Stimulated activated naive CD8-positive, alpha-beta T cell treated with anti-CD3 and anti-CD28 coated beads, Interleukin-15, amount 100 ng/mL, for 72 hours (primary cell): Measurements from ENCODE around the gene MTG1.

Experiments
- ATAC-seq: fragments of 150-1000 bp; cut with Tn5 transposase; 2 replicates; pipeline ENCODE4 v1.10.0; 2021; ENCODE audit warnings: mild to moderate bottlenecking, moderate library complexity
- DNase-seq, 2 donors: peaks; one replicate each; pipeline ENCODE4 v3.0.0; 2021 to 2022
- H3K27ac Mint-ChIP-seq, 2 donors: one replicate each; pipeline ENCODE4 v1.8.0; 2022; ENCODE audit warnings: mild to moderate bottlenecking in 2 of 2, mixed read lengths in 2 of 2, moderate library complexity in 2 of 2
- H3K27me3 Mint-ChIP-seq: one replicate; pipeline ENCODE4 v1.8.0; 2022; ENCODE audit warnings: mixed read lengths
- H3K4me1 Mint-ChIP-seq: one replicate; pipeline ENCODE4 v1.8.0; 2022; ENCODE audit warnings: mild to moderate bottlenecking, mixed read lengths
- H3K4me3 Mint-ChIP-seq, 2 donors: one replicate each; pipeline ENCODE4 v1.8.0; 2022; ENCODE audit warnings: mild to moderate bottlenecking in 2 of 2, mixed read lengths in 2 of 2, moderate library complexity in 1 of 2
- H3K9me3 Mint-ChIP-seq, 2 donors: one replicate each; pipeline ENCODE4 v1.8.0; 2022; ENCODE audit warnings: mixed read lengths in 2 of 2

MTG1 gene

GRCh38 chr10:133394064-133394663, at the start of gene MTG1:
TSS of gene MTG1 (plus strand) at chr10:133394157. CDS start at chr10:133394221, 64 bp downstream.
- no peaks in the 10 kb centered on the region for H3K27me3 Mint-ChIP-seq

GRCh38 chr10:133344236-133344635, 49.7 kb upstream of the MTG1 start:
- DNase-seq (no peak), ATAC-seq (no peak)
- no peak overlapping the region for H3K27ac Mint-ChIP-seq
- no peak overlapping the region for H3K4me3 Mint-ChIP-seq
- no peaks in the 10 kb centered on the region for H3K9me3 Mint-ChIP-seq
- no peaks in the 10 kb centered on the region for H3K4me1 Mint-ChIP-seq
- H3K27me3 Mint-ChIP-seq, result peaks cover 54% of the 10 kb centered on the region

More at GRCh38 chr10:133394064-133394663, at the start of gene MTG1:
- ATAC-seq, result peak; percentile 81
- DNase-seq, result peak; percentile 95 to 96
- H3K9me3 Mint-ChIP-seq, result no peaks in the 10 kb centered on the region
- H3K27ac Mint-ChIP-seq, result peak within 1 kb of the TSS; percentile 94 to 96
- H3K4me3 Mint-ChIP-seq, result peak within 1 kb of the TSS; percentile 87 to 92
- H3K4me1 Mint-ChIP-seq, result peaks cover 76% of the 10 kb centered on the region

GRCh38 chr10:133346413-133346812, 47.5 kb upstream of the MTG1 start:
- peaks cover 56% of the 10 kb centered on the region for H3K27me3 Mint-ChIP-seq
- no peak overlapping the region for H3K27ac Mint-ChIP-seq

GRCh38 chr10:133347710-133348517, 46.0 kb upstream of the MTG1 start:
- no peaks in the 10 kb centered on the region for H3K9me3 Mint-ChIP-seq
- H3K4me1 Mint-ChIP-seq, result no peaks in the 10 kb centered on the region
- peaks cover 47% of the 10 kb centered on the region for H3K27me3 Mint-ChIP-seq
- DNase-seq (no peak), ATAC-seq (no peak)
- no peak overlapping the region for H3K4me3 Mint-ChIP-seq
- H3K27ac Mint-ChIP-seq, result no peak overlapping the region

More at GRCh38 chr10:133346413-133346812, 47.5 kb upstream of the MTG1 start:
- H3K4me1 Mint-ChIP-seq, result no peaks in the 10 kb centered on the region
- no peaks in the 10 kb centered on the region for H3K9me3 Mint-ChIP-seq
- no peak for DNase-seq
- peak; percentile 11 for ATAC-seq
- H3K4me3 Mint-ChIP-seq, result no peak overlapping the region

GRCh38 chr10:133349160-133349568, 44.8 kb upstream of the MTG1 start:
- Mint-ChIP-seq H3K4me3 (no peak overlapping the region), H3K27ac (peak overlapping the region in 1 of 2 donors; percentile 19), H3K27me3 (peaks cover 37% of the 10 kb centered on the region), H3K4me1 (no peaks in the 10 kb centered on the region), H3K9me3 (no peaks in the 10 kb centered on the region)
- DNase-seq, result no peak
- ATAC-seq, result no peak

- DNase-seq (no peak), ATAC-seq (no peak)
- no peaks in the 10 kb centered on the region for H3K9me3 Mint-ChIP-seq
- no peak overlapping the region for H3K4me3 Mint-ChIP-seq
- no peak overlapping the region for H3K27ac Mint-ChIP-seq
- H3K27me3 Mint-ChIP-seq, result peaks cover 33% of the 10 kb centered on the region
- H3K4me1 Mint-ChIP-seq, result no peaks in the 10 kb centered on the region
Observed at GRCh38 chr10:133349577-133350011, 44.4 kb upstream of the MTG1 start.

- no peak for ATAC-seq
- H3K4me1 Mint-ChIP-seq, result no peaks in the 10 kb centered on the region
- H3K27ac Mint-ChIP-seq, result peak overlapping the region in 1 of 2 donors; percentile 48
- no peaks in the 10 kb centered on the region for H3K9me3 Mint-ChIP-seq
- H3K27me3 Mint-ChIP-seq, result peaks cover 25% of the 10 kb centered on the region
- no peak overlapping the region for H3K4me3 Mint-ChIP-seq
- no peak for DNase-seq
Observed at GRCh38 chr10:133350283-133350949, 43.5 kb upstream of the MTG1 start.

GRCh38 chr10:133350950-133351329, 43.0 kb upstream of the MTG1 start:
- no peaks in the 10 kb centered on the region for H3K9me3 Mint-ChIP-seq
- H3K4me3 Mint-ChIP-seq, result no peak overlapping the region
- H3K4me1 Mint-ChIP-seq, result peaks cover 4% of the 10 kb centered on the region
- DNase-seq, result no peak
- peak overlapping the region in 1 of 2 donors; percentile 48 for H3K27ac Mint-ChIP-seq
- ATAC-seq, result no peak
- H3K27me3 Mint-ChIP-seq, result peaks cover 19% of the 10 kb centered on the region

- no peak for DNase-seq
- Mint-ChIP-seq H3K4me1 (peaks cover 10% of the 10 kb centered on the region), H3K27ac (no peak overlapping the region), H3K27me3 (peaks cover 12% of the 10 kb centered on the region), H3K9me3 (no peaks in the 10 kb centered on the region), H3K4me3 (no peak overlapping the region)
- no peak for ATAC-seq
Observed at GRCh38 chr10:133351408-133352318, 42.3 kb upstream of the MTG1 start.

- no peak overlapping the region for H3K4me3 Mint-ChIP-seq
- no peak for ATAC-seq
- H3K9me3 Mint-ChIP-seq, result no peaks in the 10 kb centered on the region
- peaks cover 9% of the 10 kb centered on the region for H3K27me3 Mint-ChIP-seq
- DNase-seq, result no peak
- H3K27ac Mint-ChIP-seq, result no peak overlapping the region
- H3K4me1 Mint-ChIP-seq, result peaks cover 10% of the 10 kb centered on the region
Observed at GRCh38 chr10:133353202-133353959, 40.6 kb upstream of the MTG1 start.

- Mint-ChIP-seq H3K4me3 (no peak overlapping the region), H3K4me1 (peaks cover 10% of the 10 kb centered on the region), H3K27me3 (peaks cover 5% of the 10 kb centered on the region), H3K27ac (no peak overlapping the region), H3K9me3 (no peaks in the 10 kb centered on the region)
- ATAC-seq (no peak), DNase-seq (no peak)
Observed at GRCh38 chr10:133353988-133354605, 39.9 kb upstream of the MTG1 start.

- Mint-ChIP-seq H3K4me1 (peaks cover 10% of the 10 kb centered on the region), H3K4me3 (no peak overlapping the region), H3K27ac (no peak overlapping the region), H3K27me3 (no peaks in the 10 kb centered on the region), H3K9me3 (no peaks in the 10 kb centered on the region)
- DNase-seq (no peak), ATAC-seq (no peak)
Observed at GRCh38 chr10:133354672-133355240, 39.2 kb upstream of the MTG1 start.

- Mint-ChIP-seq H3K4me1 (peaks cover 10% of the 10 kb centered on the region), H3K9me3 (no peaks in the 10 kb centered on the region), H3K27me3 (no peaks in the 10 kb centered on the region), H3K4me3 (no peak overlapping the region), H3K27ac (no peak overlapping the region)
- DNase-seq, result no peak
- ATAC-seq, result no peak
Observed at GRCh38 chr10:133355266-133355665, 38.7 kb upstream of the MTG1 start.

GRCh38 chr10:133355991-133356390, 38.0 kb upstream of the MTG1 start:
- peaks cover 10% of the 10 kb centered on the region for H3K4me1 Mint-ChIP-seq
- ATAC-seq, result no peak
- peak overlapping the region; percentile 72 to 80 for H3K4me3 Mint-ChIP-seq
- no peaks in the 10 kb centered on the region for H3K27me3 Mint-ChIP-seq
- H3K27ac Mint-ChIP-seq, result no peak overlapping the region
- no peak for DNase-seq
- no peaks in the 10 kb centered on the region for H3K9me3 Mint-ChIP-seq
